PC-9 (cell line): ENCODE measurements around the gene MBD3L4.
"Not testable (repeated sequence)": the region's sequence is repeated elsewhere in the genome, so short reads cannot be mapped to it uniquely, and the experiment has no call there.

Source experiments
- CTCF ChIP-seq: fragments of 200-600 bp; sonication (generic); conservative IDR thresholded peaks from 2 replicates; pipeline ENCODE4 v1.6.1; 2017; ENCODE audit warnings: mixed run types, antibody characterized with exemption, mild to moderate bottlenecking, moderate library complexity
- EZH2 ChIP-seq: fragments of 200-600 bp; sonication (generic); IDR thresholded peaks from 2 replicates; pipeline ENCODE4 v1.8.0; 2017; ENCODE audit warnings: antibody characterized with exemption, low read depth

DNA sequence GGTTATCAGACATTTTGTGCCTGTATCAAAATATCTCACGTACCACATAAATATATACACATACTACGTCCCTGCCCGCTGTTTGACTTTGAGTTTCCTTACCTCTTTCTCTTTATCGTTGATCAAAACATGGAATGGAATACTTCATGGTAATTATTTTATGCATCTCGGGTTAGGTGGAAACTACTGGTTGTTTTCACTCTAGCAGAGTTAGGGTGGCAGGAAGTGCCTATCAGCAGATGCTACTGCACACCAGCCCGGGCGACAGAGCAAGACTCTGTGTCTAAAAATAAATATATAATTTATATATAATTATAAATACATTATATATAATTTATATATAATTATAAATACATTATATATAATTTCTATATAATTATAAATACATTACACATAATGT, 12.9 kb upstream of the MBD3L4 start:
- not testable (repeated sequence) for TF ChIP-seq CTCF, EZH2
